ENCODE results near the gene NINJ2.

Gene NINJ2

GRCh38 chr12:623172-623864 lies 39.9 kb downstream of the NINJ2 start:
- no peak for FAIRE-seq
- DNase-seq (ENCODE audit: insufficient read length, low spot score), result no peak
- no peak for TF ChIP-seq POLR2A (IDR thresholded peaks at IDR 0.05; ENCODE audit: low read depth, low read length)

GRCh38 chr12:622416-622815 lies 40.8 kb downstream of the NINJ2 start:
- no peak for DNase-seq (ENCODE audit: insufficient read length, low spot score)
- no peak for FAIRE-seq
- TF ChIP-seq POLR2A (IDR thresholded peaks at IDR 0.05; ENCODE audit: low read depth, low read length), result no peak

GRCh38 chr12:619346-619745 lies 43.9 kb downstream of the NINJ2 start:
- FAIRE-seq (no peak), DNase-seq (ENCODE audit: insufficient read length, low spot score) (no peak)
- TF ChIP-seq POLR2A (IDR thresholded peaks at IDR 0.05; ENCODE audit: low read depth, low read length), result no peak

- DNase-seq (ENCODE audit: insufficient read length, low spot score) (no peak), FAIRE-seq (no peak)
- TF ChIP-seq POLR2A (IDR thresholded peaks at IDR 0.05; ENCODE audit: low read depth, low read length), result no peak
Measured at GRCh38 chr12:618605-619004, 44.6 kb downstream of the NINJ2 start.

- DNase-seq (ENCODE audit: insufficient read length, low spot score) (no peak), FAIRE-seq (no peak)
Measured at GRCh38 chr12:617304-617915, 45.8 kb downstream of the NINJ2 start.

GRCh38 chr12:615620-616019 lies 47.6 kb downstream of the NINJ2 start:
- FAIRE-seq (no peak), DNase-seq (ENCODE audit: insufficient read length, low spot score) (no peak)
- TF ChIP-seq POLR2A (IDR thresholded peaks at IDR 0.05; ENCODE audit: low read depth, low read length), result no peak

More at GRCh38 chr12:617304-617915, 45.8 kb downstream of the NINJ2 start:
- no peak for TF ChIP-seq POLR2A (IDR thresholded peaks at IDR 0.05; ENCODE audit: low read depth, low read length)

- FAIRE-seq (no peak), DNase-seq (ENCODE audit: insufficient read length, low spot score) (no peak)
- TF ChIP-seq POLR2A (IDR thresholded peaks at IDR 0.05; ENCODE audit: low read depth, low read length), result no peak
Measured at GRCh38 chr12:614411-614970, 48.8 kb downstream of the NINJ2 start.

GRCh38 chr12:613996-614395 lies 49.2 kb downstream of the NINJ2 start:
- FAIRE-seq (no peak), DNase-seq (ENCODE audit: insufficient read length, low spot score) (no peak)
- TF ChIP-seq POLR2A (IDR thresholded peaks at IDR 0.05; ENCODE audit: low read depth, low read length), result no peak

GRCh38 chr12:612886-613285 lies 50.4 kb downstream of the NINJ2 start:
- TF ChIP-seq POLR2A (IDR thresholded peaks at IDR 0.05; ENCODE audit: low read depth, low read length), result no peak
- DNase-seq (ENCODE audit: insufficient read length, low spot score), result no peak
- FAIRE-seq, result no peak

GRCh38 chr12:612293-612692 lies 51.0 kb downstream of the NINJ2 start:
- FAIRE-seq (no peak), DNase-seq (ENCODE audit: insufficient read length, low spot score) (no peak)
- no peak for TF ChIP-seq POLR2A (IDR thresholded peaks at IDR 0.05; ENCODE audit: low read depth, low read length)

- DNase-seq (ENCODE audit: insufficient read length, low spot score), result no peak
- no peak for TF ChIP-seq POLR2A (IDR thresholded peaks at IDR 0.05; ENCODE audit: low read depth, low read length)
- FAIRE-seq, result no peak
Measured at GRCh38 chr12:611721-612120, 51.5 kb downstream of the NINJ2 start.

GRCh38 chr12:608921-609320 lies 54.3 kb downstream of the NINJ2 start:
- no peak for TF ChIP-seq POLR2A (IDR thresholded peaks at IDR 0.05; ENCODE audit: low read depth, low read length)
- FAIRE-seq (no peak), DNase-seq (ENCODE audit: insufficient read length, low spot score) (no peak)

GRCh38 chr12:608413-608812 lies 54.8 kb downstream of the NINJ2 start:
- TF ChIP-seq POLR2A (IDR thresholded peaks at IDR 0.05; ENCODE audit: low read depth, low read length), result no peak
- DNase-seq (ENCODE audit: insufficient read length, low spot score) (no peak), FAIRE-seq (no peak)

- DNase-seq (ENCODE audit: insufficient read length, low spot score), result no peak
- TF ChIP-seq POLR2A (IDR thresholded peaks at IDR 0.05; ENCODE audit: low read depth, low read length), result no peak
- no peak for FAIRE-seq
Measured at GRCh38 chr12:607541-608001, 55.7 kb downstream of the NINJ2 start.

GRCh38 chr12:604956-605355 lies 58.3 kb downstream of the NINJ2 start:
- TF ChIP-seq POLR2A (IDR thresholded peaks at IDR 0.05; ENCODE audit: low read depth, low read length), result no peak
- FAIRE-seq, result no peak
- no peak for DNase-seq (ENCODE audit: insufficient read length, low spot score)
